ENCODE results near the gene SECISBP2L. TPM values are rescaled to one million over a fixed set of nuclear protein-coding genes. Genes with fewer than 3 reads are reported as not detected.

SECISBP2L gene
- total and polyA plus RNA-seq, 2 donors (not counting 1 experiment from before 2014, with no cell fraction given), result 13.0 to 121 TPM

DNA sequence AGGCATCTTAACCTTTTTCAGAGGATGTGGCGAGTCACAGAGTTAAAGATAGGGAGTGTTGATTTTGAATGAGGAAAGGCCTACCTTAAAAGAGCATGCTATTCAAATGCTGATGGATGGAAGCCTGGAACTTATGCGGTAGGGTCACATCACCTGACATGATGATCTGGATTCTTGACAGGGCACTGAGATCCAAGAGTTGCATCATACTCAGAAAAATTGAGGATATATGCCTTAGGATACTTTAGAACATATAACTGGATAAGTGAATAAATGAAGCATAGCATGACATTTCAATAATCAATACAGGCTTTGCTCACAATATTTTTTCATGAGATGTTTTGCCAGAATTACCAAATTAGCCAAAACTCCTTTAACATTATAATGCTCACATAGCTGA is 20.1 kb upstream of the SECISBP2L start:
- Histone ChIP-seq H3K4me1 (ENCODE audit: control insufficient read depth in 2 of 2, insufficient read depth in 2 of 2, low read length in 2 of 2) (no peaks in the 10 kb centered on the region), H2AFZ (ENCODE audit: insufficient read depth, low read depth, low read length, poor library complexity, severe bottlenecking) (no peak overlapping the region), H4K20me1 (ENCODE audit: control insufficient read depth, insufficient read depth, low read length, poor library complexity, severe bottlenecking) (no peaks in the 10 kb centered on the region), H3K27ac (ENCODE audit: low read length in 2 of 2) (no peak overlapping the region), H3K79me2 (ENCODE audit: control insufficient read depth, insufficient read depth, low read length) (no peaks in the 10 kb centered on the region), H3K4me3 (ENCODE audit: control extremely low read depth in 1 of 5, extremely low read depth in 1 of 5, insufficient read depth in 1 of 5, low read depth in 2 of 5, low read length in 4 of 5) (no peak overlapping the region), H3K9me3 (ENCODE audit: control extremely low read depth in 1 of 3, control insufficient read depth in 2 of 3, insufficient read depth in 1 of 3, low read length in 2 of 3) (no peaks in the 10 kb centered on the region), H3K9ac (ENCODE audit: low read length) (no peak overlapping the region), H3K36me3 (replicated peaks in 1 of 2; ENCODE audit: control extremely low read depth in 1 of 2, control insufficient read depth in 1 of 2, extremely low read depth in 1 of 2, insufficient read depth in 2 of 2, low read length in 1 of 2) (no peaks in the 10 kb centered on the region), H3K4me2 (replicated peaks; ENCODE audit: low read depth, low read length, poor library complexity, severe bottlenecking) (no peak overlapping the region), H3K27me3 (replicated peaks in 1 of 4; ENCODE audit: control extremely low read depth in 1 of 4, control insufficient read depth in 3 of 4, insufficient read depth in 4 of 4, low read length in 3 of 4) (peaks cover 0 to 6% (median 2%) of the 10 kb centered on the region in 4 experiments)
- no peak for DNase-seq
- Mint-ChIP-seq H3K4me1 (no peaks in the 10 kb centered on the region), H3K27me3 (peaks cover 18% of the 10 kb centered on the region), H3K4me3 (no peak overlapping the region), H3K27ac (no peak overlapping the region), H3K9me3 (ENCODE audit: insufficient read depth) (no peaks in the 10 kb centered on the region)
- ATAC-seq (ENCODE audit: low read depth), result no peak
- TF ChIP-seq, protein P1, sequence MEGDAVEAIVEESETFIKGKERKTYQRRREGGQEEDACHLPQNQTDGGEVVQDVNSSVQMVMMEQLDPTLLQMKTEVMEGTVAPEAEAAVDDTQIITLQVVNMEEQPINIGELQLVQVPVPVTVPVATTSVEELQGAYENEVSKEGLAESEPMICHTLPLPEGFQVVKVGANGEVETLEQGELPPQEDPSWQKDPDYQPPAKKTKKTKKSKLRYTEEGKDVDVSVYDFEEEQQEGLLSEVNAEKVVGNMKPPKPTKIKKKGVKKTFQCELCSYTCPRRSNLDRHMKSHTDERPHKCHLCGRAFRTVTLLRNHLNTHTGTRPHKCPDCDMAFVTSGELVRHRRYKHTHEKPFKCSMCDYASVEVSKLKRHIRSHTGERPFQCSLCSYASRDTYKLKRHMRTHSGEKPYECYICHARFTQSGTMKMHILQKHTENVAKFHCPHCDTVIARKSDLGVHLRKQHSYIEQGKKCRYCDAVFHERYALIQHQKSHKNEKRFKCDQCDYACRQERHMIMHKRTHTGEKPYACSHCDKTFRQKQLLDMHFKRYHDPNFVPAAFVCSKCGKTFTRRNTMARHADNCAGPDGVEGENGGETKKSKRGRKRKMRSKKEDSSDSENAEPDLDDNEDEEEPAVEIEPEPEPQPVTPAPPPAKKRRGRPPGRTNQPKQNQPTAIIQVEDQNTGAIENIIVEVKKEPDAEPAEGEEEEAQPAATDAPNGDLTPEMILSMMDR (IDR thresholded peaks at IDR 0.05), result no peak
- no peak for TF ChIP-seq EZH2 (IDR thresholded peaks at IDR 0.05; ENCODE audit: borderline replicate concordance, insufficient read depth, low read depth, low read length, poor library complexity, severe bottlenecking)
- intact Hi-C loops (cut with micrococcal nuclease), result no loop called here
- POLR2A ChIA-PET, result no interaction called here
- CTCF ChIA-PET, result no interaction called here
- 80% methylated on average over 1 of the region's 2 CpGs for WGBS (ENCODE audit: insufficient coverage)

DNA sequence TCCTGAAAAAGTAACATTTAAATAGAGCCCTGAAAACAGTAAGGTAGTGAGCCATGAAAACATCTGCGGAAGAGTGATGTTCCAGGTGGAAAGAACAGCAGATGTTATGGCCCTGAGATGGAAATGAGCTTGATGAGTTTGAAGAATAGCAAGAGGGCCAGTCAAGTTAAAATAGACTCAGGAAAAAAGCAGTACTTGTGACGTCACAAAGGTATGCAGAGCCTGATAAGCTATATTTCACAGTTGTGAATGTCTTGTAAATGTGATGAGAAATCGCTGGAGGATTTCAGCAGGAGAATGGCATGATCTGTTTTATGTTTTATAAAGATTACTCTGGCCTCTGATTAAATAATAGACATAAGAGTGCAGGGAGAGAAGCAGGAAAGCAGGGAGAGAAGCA is 18.6 kb upstream of the SECISBP2L start:
- Histone ChIP-seq H3K4me2 (replicated peaks; ENCODE audit: low read depth, low read length, poor library complexity, severe bottlenecking) (no peak overlapping the region), H3K27ac (ENCODE audit: low read length in 2 of 2) (no peak overlapping the region), H3K9me3 (ENCODE audit: control extremely low read depth in 1 of 3, control insufficient read depth in 2 of 3, insufficient read depth in 1 of 3, low read length in 2 of 3) (no peaks in the 10 kb centered on the region), H3K27me3 (replicated peaks in 1 of 4; ENCODE audit: control extremely low read depth in 1 of 4, control insufficient read depth in 3 of 4, insufficient read depth in 4 of 4, low read length in 3 of 4) (peaks cover 0 to 6% (median 2%) of the 10 kb centered on the region in 4 experiments), H2AFZ (ENCODE audit: insufficient read depth, low read depth, low read length, poor library complexity, severe bottlenecking) (no peak overlapping the region), H3K36me3 (replicated peaks in 1 of 2; ENCODE audit: control extremely low read depth in 1 of 2, control insufficient read depth in 1 of 2, extremely low read depth in 1 of 2, insufficient read depth in 2 of 2, low read length in 1 of 2) (no peaks in the 10 kb centered on the region), H3K4me1 (ENCODE audit: control insufficient read depth in 2 of 2, insufficient read depth in 2 of 2, low read length in 2 of 2) (no peaks in the 10 kb centered on the region), H3K9ac (ENCODE audit: low read length) (no peak overlapping the region), H3K79me2 (ENCODE audit: control insufficient read depth, insufficient read depth, low read length) (no peaks in the 10 kb centered on the region), H4K20me1 (ENCODE audit: control insufficient read depth, insufficient read depth, low read length, poor library complexity, severe bottlenecking) (no peaks in the 10 kb centered on the region), H3K4me3 (ENCODE audit: control extremely low read depth in 1 of 5, extremely low read depth in 1 of 5, insufficient read depth in 1 of 5, low read depth in 2 of 5, low read length in 4 of 5) (no peak overlapping the region)
- no peaks in the 10 kb centered on the region for H3K4me1 Mint-ChIP-seq
- no peak overlapping the region for H3K27ac Mint-ChIP-seq
- WGBS (ENCODE audit: insufficient coverage), result 85% methylated on average over 3 of the region's 3 CpGs
- DNase-seq (no peak), ATAC-seq (ENCODE audit: low read depth) (no peak)
- no peaks in the 10 kb centered on the region for H3K9me3 Mint-ChIP-seq (ENCODE audit: insufficient read depth)
- H3K27me3 Mint-ChIP-seq, result peaks cover 11% of the 10 kb centered on the region
- CTCF ChIA-PET, result interaction anchor here (0.6 kb wide), 1 partner anchor 94 kb away, joined by 3 read pairs; no protein-coding TSS in a partner anchor
- intact Hi-C loops (cut with micrococcal nuclease), result no loop called here
- no peak for TF ChIP-seq EZH2 (IDR thresholded peaks at IDR 0.05; ENCODE audit: borderline replicate concordance, insufficient read depth, low read depth, low read length, poor library complexity, severe bottlenecking)
- TF ChIP-seq, protein P1 (IDR thresholded peaks at IDR 0.05), result no peak
- POLR2A ChIA-PET, result no interaction called here
- H3K4me3 Mint-ChIP-seq, result no peak overlapping the region
